PFSK-1 (cell line): Measurements from ENCODE around the gene SHH.

Experiments
- FOXP2 ChIP-seq: optimal IDR thresholded peaks from 2 replicates; pipeline ENCODE3; 2011; ENCODE audit warnings: borderline replicate concordance, control low read depth, inconsistent platforms; ENCODE audit not compliant: insufficient read depth; ENCODE audit errors: extremely low read length, extremely low read depth
- POLR2AphosphoS5 ChIP-seq: IDR thresholded peaks from 2 replicates; pipeline ENCODE4 v1.6.1; 2012; ENCODE audit warnings: low read depth, mild to moderate bottlenecking, control low read depth, low read length, moderate library complexity
- SIN3A ChIP-seq: IDR thresholded peaks from 2 replicates; pipeline ENCODE4 v1.6.1; 2012; ENCODE audit warnings: mild to moderate bottlenecking, low read length, moderate library complexity, borderline replicate concordance; ENCODE audit not compliant: insufficient read depth
- TAF1 ChIP-seq: IDR thresholded peaks from 2 replicates; pipeline ENCODE4 v1.6.1; 2012; ENCODE audit warnings: low read length, control low read depth, borderline replicate concordance; ENCODE audit not compliant: insufficient read depth
- TF ChIP-seq, protein P1 (sequence below), 2 experiments: IDR thresholded peaks; 2 replicates each; pipeline versions ENCODE4 v1.6.1 to v1.8.0; 2011 to 2012; ENCODE audit warnings: low read depth in 2 of 2, low read length in 2 of 2, control low read depth in 1 of 2, inconsistent platforms in 1 of 2, mild to moderate bottlenecking in 1 of 2, moderate library complexity in 1 of 2; ENCODE audit not compliant: insufficient read depth in 1 of 2

DNA sequence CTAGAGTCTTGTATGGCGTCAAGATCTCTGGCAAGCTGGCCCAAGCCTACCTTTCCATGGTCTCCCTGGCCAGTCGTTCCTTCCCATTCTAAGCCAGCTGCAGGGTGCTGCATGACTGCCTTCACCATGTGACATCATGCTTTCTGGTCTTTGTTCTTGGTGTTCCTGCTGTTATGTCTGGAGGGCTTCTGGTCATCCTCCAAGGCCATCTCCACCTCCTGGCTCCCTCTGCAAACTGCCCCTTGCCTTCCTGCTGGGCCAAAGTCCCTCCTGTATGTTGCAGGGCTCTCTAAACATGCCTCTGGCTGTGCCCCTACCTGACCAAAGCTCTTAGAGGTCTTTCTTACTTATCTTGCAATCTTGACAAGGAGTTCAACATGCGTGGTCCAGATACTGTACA, 44.4 kb upstream of the SHH start:
- TF ChIP-seq TAF1: no peak
- TF ChIP-seq, protein P1, sequence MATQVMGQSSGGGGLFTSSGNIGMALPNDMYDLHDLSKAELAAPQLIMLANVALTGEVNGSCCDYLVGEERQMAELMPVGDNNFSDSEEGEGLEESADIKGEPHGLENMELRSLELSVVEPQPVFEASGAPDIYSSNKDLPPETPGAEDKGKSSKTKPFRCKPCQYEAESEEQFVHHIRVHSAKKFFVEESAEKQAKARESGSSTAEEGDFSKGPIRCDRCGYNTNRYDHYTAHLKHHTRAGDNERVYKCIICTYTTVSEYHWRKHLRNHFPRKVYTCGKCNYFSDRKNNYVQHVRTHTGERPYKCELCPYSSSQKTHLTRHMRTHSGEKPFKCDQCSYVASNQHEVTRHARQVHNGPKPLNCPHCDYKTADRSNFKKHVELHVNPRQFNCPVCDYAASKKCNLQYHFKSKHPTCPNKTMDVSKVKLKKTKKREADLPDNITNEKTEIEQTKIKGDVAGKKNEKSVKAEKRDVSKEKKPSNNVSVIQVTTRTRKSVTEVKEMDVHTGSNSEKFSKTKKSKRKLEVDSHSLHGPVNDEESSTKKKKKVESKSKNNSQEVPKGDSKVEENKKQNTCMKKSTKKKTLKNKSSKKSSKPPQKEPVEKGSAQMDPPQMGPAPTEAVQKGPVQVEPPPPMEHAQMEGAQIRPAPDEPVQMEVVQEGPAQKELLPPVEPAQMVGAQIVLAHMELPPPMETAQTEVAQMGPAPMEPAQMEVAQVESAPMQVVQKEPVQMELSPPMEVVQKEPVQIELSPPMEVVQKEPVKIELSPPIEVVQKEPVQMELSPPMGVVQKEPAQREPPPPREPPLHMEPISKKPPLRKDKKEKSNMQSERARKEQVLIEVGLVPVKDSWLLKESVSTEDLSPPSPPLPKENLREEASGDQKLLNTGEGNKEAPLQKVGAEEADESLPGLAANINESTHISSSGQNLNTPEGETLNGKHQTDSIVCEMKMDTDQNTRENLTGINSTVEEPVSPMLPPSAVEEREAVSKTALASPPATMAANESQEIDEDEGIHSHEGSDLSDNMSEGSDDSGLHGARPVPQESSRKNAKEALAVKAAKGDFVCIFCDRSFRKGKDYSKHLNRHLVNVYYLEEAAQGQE (IDR thresholded peaks at IDR 0.05; ENCODE audit: insufficient read depth in 1 of 2, low read depth in 2 of 2, low read length in 2 of 2): no peak
- TF ChIP-seq POLR2AphosphoS5: no peak
- no peak for TF ChIP-seq SIN3A
- TF ChIP-seq FOXP2: no peak
